ENCODE data around the gene IFFO2. TPM values are rescaled to one million over a fixed set of nuclear protein-coding genes. Genes with fewer than 3 reads are reported as not detected.

IFFO2 gene
- total and polyA plus RNA-seq, 2 of the 13 experiments (the other 11 are each of a cell fraction or from before 2014, with no cell fraction given), result 7.3 to 16.7 TPM

DNA sequence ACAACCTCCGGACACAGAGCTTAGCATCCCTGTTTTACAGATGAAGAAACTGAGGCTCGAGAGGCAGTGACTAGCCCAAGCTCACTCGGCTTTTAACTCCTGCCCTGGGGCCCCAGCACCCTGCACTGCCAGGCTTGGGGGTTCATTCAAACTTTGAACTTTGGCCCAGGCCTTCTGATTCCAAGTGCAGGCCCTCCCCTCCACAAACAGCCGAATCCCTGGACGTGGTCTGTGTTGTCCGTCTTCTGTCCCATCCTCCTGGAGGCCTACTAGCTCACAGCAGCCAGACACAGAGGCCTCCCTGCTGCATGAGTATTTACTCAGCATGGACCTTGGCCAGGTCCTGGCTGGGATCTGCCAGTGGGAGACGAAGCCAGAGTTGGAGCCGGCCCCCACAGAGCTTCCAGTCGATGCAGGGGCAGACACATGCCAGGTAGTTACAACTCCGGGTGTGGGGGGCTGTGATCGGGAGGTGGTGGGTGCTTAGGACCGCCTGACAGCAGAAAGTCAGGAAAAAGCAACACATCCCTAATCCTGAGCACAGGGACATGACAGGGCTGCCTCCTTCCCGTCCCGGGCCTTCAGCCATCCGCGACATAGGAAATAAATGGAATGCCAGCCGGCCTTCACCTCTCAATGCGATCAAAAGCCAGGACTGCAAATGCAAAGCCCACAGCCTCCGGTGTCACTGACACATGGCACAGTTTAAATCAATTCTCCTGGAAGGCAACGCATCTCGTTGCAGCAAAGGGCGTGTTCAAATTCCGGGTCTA is 7.4 kb downstream of the IFFO2 start (continued):
- TF ChIP-seq, protein P1, sequence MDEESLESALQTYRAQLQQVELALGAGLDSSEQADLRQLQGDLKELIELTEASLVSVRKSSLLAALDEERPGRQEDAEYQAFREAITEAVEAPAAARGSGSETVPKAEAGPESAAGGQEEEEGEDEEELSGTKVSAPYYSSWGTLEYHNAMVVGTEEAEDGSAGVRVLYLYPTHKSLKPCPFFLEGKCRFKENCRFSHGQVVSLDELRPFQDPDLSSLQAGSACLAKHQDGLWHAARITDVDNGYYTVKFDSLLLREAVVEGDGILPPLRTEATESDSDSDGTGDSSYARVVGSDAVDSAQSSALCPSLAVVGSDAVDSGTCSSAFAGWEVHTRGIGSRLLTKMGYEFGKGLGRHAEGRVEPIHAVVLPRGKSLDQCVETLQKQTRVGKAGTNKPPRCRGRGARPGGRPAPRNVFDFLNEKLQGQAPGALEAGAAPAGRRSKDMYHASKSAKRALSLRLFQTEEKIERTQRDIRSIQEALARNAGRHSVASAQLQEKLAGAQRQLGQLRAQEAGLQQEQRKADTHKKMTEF (CRISPR knock-in tag; IDR thresholded peaks at IDR 0.05), result peak; percentile 83; the same call in 1 of the 2 replicates
- TF ChIP-seq DPF2 (CRISPR knock-in tag; IDR thresholded peaks at IDR 0.05; ENCODE audit: borderline replicate concordance, low read depth) (peak; percentile 85), SMARCC2 (IDR thresholded peaks at IDR 0.05) (no peak), THYN1 (CRISPR knock-in tag; IDR thresholded peaks at IDR 0.05; ENCODE audit: borderline replicate concordance, low read depth) (0 out of 2 replicates have a peak, but pooled peaks have one; percentile 12), ZNF782 (CRISPR knock-in tag; IDR thresholded peaks at IDR 0.05; ENCODE audit: borderline replicate concordance) (peak; percentile 85; the same call in 1 of the 2 replicates), MEF2D (CRISPR knock-in tag; IDR thresholded peaks at IDR 0.05) (peak; percentile 79), CC2D1A (CRISPR knock-in tag; IDR thresholded peaks at IDR 0.05) (no peak), HHEX (CRISPR knock-in tag; IDR thresholded peaks at IDR 0.05) (no peak), RARG (CRISPR knock-in tag; IDR thresholded peaks at IDR 0.05; ENCODE audit: low read depth) (peak; percentile 68; the same call in 1 of the 2 replicates), ZNF619 (CRISPR knock-in tag; IDR thresholded peaks at IDR 0.05) (peak; percentile 80; the same call in 1 of the 2 replicates), ZFP62 (CRISPR knock-in tag; IDR thresholded peaks at IDR 0.05) (peak; percentile 47; the same call in 1 of the 2 replicates), TOPORS (CRISPR knock-in tag; IDR thresholded peaks at IDR 0.05) (0 out of 2 replicates have a peak, but pooled peaks have one; percentile 48), NR2C2 (CRISPR knock-in tag; IDR thresholded peaks at IDR 0.05; ENCODE audit: borderline replicate concordance) (peak; percentile 77)
- TF ChIP-seq, protein P2, sequence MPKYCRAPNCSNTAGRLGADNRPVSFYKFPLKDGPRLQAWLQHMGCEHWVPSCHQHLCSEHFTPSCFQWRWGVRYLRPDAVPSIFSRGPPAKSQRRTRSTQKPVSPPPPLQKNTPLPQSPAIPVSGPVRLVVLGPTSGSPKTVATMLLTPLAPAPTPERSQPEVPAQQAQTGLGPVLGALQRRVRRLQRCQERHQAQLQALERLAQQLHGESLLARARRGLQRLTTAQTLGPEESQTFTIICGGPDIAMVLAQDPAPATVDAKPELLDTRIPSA (CRISPR knock-in tag; IDR thresholded peaks at IDR 0.05; ENCODE audit: borderline replicate concordance), result no peak
- TF ChIP-seq, protein P3, sequence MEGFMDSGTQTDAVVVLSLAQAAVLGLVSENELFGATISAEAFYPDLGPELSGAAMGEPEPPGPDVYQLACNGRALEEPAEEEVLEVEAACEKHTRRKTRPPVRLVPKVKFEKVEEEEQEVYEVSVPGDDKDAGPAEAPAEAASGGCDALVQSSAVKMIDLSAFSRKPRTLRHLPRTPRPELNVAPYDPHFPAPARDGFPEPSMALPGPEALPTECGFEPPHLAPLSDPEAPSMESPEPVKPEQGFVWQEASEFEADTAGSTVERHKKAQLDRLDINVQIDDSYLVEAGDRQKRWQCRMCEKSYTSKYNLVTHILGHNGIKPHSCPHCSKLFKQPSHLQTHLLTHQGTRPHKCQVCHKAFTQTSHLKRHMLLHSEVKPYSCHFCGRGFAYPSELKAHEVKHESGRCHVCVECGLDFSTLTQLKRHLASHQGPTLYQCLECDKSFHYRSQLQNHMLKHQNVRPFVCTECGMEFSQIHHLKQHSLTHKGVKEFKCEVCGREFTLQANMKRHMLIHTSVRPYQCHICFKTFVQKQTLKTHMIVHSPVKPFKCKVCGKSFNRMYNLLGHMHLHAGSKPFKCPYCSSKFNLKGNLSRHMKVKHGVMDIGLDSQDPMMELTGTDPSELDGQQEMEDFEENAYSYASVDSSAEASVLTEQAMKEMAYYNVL (CRISPR knock-in tag; IDR thresholded peaks at IDR 0.05; ENCODE audit: borderline replicate concordance), result peak; percentile 85
- TF ChIP-seq, protein P4, sequence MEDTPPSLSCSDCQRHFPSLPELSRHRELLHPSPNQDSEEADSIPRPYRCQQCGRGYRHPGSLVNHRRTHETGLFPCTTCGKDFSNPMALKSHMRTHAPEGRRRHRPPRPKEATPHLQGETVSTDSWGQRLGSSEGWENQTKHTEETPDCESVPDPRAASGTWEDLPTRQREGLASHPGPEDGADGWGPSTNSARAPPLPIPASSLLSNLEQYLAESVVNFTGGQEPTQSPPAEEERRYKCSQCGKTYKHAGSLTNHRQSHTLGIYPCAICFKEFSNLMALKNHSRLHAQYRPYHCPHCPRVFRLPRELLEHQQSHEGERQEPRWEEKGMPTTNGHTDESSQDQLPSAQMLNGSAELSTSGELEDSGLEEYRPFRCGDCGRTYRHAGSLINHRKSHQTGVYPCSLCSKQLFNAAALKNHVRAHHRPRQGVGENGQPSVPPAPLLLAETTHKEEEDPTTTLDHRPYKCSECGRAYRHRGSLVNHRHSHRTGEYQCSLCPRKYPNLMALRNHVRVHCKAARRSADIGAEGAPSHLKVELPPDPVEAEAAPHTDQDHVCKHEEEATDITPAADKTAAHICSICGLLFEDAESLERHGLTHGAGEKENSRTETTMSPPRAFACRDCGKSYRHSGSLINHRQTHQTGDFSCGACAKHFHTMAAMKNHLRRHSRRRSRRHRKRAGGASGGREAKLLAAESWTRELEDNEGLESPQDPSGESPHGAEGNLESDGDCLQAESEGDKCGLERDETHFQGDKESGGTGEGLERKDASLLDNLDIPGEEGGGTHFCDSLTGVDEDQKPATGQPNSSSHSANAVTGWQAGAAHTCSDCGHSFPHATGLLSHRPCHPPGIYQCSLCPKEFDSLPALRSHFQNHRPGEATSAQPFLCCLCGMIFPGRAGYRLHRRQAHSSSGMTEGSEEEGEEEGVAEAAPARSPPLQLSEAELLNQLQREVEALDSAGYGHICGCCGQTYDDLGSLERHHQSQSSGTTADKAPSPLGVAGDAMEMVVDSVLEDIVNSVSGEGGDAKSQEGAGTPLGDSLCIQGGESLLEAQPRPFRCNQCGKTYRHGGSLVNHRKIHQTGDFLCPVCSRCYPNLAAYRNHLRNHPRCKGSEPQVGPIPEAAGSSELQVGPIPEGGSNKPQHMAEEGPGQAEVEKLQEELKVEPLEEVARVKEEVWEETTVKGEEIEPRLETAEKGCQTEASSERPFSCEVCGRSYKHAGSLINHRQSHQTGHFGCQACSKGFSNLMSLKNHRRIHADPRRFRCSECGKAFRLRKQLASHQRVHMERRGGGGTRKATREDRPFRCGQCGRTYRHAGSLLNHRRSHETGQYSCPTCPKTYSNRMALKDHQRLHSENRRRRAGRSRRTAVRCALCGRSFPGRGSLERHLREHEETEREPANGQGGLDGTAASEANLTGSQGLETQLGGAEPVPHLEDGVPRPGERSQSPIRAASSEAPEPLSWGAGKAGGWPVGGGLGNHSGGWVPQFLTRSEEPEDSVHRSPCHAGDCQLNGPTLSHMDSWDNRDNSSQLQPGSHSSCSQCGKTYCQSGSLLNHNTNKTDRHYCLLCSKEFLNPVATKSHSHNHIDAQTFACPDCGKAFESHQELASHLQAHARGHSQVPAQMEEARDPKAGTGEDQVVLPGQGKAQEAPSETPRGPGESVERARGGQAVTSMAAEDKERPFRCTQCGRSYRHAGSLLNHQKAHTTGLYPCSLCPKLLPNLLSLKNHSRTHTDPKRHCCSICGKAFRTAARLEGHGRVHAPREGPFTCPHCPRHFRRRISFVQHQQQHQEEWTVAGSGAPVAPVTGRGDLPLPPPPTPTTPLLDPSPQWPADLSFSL (CRISPR knock-in tag; IDR thresholded peaks at IDR 0.05), result no peak
